ENCODE measurements around the gene RASSF1.

The RASSF1 gene

DNA sequence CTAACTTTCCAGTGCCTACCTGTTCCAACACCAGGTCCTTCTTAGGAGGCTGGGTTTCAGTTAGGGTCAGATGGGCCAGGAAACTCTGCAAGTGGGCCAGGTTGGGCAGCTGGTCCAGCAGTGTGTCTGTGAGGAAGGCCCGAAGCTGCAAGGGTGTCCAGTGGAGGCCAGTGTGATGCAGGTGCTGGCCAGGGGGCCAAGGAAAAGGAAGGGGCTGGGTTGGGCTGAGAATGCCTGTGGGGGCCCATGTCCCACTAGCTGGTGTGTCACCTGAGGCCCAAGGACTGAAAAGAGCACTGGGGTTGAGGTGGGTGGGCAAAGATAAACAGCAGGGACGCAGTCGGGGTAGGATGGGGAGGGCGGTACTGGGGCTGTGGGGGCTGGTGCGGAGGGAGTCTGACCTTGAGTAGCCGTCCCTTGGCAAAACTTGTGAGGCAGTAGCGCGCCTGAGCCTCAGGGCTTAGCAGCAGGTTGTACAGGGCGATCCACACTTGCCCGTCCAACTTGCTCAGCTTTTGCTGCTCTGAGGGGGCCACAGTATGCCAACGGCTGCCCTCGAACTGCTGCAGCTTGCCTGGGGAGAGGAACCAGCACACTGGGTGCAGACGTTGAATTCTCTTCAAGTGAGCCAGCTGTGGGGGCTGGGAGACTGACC is 1.5 kb upstream of the RASSF1 start:
- no peak for FAIRE-seq

DNA sequence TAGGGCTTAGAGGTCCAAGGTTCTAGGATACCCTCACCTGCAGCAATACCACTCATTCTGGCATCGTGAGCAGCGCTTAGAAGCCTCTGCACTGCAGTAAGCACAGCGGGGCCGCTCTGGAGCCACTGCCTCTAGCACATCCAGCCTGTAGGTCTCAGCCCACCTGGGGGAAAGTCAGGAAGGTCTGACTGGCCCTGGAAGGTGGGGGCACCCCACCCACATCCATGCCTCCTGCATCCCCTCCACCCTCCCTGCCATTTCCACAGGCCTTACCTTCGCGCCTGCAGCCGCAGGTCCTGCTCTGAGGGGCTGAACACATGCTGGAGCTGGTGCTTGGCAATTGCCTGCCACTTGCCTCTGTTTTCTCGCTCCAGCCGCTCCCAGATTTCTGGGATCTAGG is 901 bp upstream of the RASSF1 start:
- FAIRE-seq: no peak

DNA sequence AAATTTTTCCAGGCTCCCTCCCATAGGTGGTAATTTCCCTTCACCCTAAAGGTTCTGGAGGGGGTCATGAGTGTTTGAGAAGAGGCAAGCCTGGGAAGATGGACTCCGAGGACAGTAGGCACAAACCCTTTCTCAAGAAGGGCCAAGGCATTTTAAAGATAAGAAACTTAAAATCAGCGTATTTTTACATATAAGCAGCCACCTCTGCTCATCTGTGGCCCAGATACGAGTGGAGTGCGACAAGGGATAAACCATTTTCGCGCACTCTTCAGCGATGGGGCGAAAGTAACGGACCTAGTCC is 539 bp downstream of the RASSF1 start:
- no peak for FAIRE-seq

DNA sequence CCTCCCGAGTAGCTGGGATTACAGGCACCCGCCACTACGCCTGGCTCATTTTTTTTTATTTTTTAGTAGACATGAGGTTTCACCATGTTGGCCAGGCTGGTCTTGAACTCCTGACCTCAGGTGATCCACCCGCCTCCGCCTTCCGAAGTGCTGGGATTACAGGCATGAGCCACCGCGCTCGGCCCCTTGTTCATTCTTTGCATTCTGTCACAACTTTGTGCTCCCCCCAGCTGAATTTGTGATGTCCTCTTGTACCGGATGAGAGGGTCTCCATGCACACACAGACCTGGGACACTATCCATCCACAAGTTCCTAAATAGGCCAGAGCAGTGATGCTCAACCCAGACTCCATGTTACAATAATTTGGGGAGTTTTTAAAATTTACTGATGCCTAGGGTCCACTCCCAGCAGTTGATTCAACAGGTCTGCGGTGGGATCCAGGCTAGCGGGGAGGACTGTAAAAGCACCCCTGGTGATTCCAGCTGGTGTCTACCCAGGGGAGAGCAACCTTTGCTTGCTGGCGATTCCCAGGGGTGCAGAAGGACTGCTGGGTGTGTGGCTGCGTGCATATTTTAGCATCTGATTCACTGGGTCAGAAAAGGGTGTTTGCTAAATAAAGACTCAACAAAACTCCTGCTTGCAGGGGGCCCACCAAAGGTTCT is 1.0 kb downstream of the RASSF1 start:
- FAIRE-seq: no peak

DNA sequence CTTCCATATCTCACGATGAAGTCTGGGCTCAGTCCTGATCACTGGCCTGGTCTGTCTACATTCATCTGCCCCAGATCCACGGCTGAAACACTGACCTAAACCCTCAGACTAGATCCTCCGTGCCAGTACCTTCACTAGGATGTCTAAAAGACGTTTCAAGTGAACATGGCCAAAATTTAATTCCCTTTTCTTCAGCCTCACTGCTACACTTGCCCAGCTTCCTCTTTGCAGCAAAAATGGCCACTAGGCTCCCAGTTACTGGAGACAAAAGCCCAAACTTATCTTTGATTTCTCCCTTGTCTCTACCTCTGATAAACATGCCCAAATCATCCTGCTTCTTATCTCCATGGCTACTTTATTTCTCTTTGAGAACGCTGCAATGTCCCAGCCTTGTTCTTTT is 1.7 kb downstream of the RASSF1 start:
- FAIRE-seq: no peak

DNA sequence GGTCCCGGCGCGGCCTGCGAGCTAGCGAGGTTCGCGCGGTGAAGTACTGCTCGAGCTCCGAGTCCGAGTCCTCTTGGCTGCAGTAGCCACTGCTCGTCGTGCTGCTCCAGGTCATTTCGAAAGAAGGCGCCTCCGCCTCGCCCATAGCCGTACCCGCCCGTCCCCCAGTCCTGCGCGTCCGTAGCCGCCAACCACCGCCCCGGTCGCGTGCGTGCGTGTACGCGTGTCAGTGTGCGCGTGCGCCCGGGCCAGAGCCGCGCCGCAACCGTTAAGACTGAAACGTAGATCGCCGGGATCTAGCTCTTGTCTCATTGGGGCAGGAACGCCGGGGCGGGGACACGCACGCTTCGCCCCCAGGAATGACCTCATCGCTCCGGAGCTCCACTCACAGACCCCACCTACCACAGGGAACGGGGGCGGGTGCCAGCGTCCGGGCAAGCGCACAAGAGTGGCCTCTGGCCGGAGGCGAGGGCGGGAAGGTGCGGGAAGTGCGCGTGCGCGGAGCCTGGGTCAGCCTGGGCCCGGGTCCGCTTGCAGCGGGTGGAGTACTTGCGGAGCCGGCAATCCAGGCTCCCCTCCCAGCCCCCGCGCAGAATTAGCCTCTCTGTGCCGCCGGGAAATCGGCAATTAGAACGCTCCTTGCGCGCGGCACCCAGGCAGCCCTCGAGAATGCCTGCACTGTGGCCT is 3.3 kb downstream of the RASSF1 start:
- FAIRE-seq: peak; percentile 97

DNA sequence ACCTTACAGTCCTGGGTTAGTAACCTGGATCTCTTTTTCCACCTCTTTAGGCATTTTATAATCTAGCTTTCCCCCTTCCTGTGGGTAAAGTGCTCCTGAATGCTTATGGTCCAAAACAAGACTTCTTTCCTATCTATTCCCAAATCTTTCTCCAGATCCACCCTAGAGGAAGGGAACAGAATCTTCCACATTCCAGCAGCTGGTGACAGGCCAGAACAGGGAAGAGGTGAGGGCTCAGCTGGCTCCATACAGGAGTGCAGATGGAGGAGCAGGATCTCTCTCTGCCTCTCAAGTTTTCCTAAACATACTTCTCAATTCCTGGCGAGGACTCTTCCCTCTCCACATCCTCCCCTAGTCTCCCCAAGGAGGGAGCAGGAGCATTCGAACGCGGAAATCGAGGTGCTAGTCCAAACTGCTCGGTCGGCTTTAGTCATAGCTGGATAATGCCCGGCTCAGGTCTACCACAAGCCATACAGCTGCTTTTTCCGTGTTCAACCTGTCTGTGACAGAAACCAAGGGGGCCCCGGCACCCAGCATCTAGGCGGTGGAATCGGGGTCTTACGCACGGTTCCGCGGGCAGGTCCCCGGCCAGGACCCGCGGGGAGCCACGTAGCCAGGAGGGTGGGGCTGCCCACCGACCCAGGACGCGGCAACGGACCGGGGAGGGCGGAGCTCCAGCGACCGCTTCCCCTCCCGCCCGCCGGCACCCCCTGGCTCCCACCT is 4.0 kb downstream of the RASSF1 start:
- FAIRE-seq: no peak

DNA sequence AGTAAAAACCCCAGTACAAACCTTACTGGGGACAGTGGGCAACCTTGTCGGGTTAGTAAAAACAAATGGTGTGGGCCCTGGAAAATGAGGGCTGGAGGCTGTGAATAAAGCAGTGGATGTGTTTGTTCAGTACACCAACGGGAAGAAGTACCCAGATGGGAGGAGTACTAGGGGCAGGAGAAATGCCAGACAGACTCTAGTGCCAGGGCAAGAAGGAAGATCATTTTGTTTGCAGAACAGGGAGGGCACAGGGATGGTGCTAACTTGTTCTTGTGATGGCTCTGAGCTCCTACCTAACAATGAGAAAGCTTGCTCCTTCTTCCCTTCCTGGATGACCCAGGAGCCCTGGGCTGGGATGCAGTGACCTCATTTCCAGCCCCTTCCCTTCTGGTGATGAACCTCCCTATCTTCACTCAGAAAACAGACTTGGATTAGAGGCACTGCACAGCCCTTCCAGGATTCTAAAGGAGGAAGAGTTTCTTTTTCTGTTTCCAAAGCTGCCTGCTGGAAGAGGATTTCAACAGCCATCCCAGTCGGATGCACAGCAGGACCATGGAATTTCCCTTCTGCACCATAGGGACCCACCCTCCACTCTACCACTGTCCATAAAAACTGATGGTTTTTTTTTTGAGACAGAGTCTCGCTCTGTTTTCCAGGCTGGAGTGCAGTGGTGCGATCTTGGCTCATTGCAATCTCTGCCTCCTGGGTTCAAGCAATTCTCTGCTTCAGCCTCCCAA is 6.1 kb downstream of the RASSF1 start:
- FAIRE-seq: no peak

DNA sequence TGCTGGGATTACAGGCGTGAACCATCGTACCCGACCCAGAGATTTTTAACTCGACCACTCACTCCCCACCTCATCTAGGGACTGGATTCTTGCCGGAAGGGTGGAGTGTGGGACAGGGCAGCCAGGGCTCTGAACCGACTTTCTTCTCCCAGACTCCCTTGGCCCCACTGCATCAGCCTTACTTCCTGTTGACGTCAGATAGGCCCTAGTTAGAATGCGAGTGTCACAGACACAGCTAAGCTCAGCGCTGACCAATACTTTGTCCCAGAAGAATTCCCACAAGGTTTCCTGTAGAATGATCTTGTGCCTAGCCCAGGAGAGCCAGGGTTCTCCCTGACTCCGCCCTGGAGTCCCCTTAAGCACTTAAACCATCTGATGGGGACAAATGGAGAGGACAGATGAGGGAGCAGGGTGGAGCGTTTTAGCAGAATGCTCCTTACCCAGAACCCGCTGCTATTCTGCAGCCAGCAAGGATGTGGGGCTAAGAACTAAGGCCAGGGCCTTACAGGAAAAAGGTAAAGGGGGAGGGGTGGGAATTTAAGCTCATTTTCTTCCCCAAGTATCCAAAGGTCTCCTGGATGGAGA is 6.8 kb downstream of the RASSF1 start:
- FAIRE-seq: no peak

DNA sequence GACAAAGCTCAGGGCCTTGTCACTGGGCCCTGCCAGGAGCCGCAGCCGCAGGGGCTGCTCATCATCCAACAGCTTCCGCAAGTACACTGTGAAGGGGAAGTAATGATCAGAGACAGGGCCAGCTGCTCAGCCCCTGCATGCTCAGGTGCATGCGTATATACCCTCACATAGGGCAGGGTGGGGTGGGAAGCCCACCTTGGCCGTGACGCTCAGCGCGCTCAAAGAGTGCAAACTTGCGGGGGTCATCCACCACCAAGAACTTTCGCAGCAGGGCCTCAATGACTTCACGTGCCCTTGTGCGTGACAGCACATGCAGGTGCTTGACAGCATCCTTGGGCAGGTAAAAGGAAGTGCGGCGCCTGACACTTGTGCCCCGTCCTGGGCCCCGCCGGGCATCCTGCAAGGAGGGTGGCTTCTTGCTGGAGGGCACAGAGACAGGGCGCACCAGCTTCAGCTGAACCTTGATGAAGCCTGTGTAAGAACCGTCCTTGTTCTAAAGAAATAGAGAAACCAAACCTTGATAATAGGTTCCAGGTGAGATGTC is 9.2 kb downstream of the RASSF1 start:
- no peak for FAIRE-seq

DNA sequence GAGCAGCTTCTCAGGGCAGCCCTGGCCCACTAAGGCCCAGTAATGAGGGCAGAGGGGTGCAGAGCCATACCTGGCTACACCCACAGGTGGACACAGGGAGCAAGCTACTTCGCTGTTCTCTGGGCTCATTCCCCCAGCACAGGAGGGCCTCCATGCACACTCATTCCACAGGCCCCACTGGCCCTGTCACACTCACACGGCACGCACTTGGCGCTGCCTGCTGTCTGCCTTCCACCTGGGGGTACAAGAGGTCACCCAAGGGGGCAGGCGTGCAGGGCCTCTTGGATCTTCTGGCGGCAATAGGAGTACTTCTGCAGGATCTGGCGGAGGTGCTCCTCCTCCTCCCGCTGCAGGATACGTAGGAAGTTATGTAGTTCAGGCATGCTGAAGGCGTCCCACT is 10.3 kb downstream of the RASSF1 start:
- no peak for FAIRE-seq

DNA sequence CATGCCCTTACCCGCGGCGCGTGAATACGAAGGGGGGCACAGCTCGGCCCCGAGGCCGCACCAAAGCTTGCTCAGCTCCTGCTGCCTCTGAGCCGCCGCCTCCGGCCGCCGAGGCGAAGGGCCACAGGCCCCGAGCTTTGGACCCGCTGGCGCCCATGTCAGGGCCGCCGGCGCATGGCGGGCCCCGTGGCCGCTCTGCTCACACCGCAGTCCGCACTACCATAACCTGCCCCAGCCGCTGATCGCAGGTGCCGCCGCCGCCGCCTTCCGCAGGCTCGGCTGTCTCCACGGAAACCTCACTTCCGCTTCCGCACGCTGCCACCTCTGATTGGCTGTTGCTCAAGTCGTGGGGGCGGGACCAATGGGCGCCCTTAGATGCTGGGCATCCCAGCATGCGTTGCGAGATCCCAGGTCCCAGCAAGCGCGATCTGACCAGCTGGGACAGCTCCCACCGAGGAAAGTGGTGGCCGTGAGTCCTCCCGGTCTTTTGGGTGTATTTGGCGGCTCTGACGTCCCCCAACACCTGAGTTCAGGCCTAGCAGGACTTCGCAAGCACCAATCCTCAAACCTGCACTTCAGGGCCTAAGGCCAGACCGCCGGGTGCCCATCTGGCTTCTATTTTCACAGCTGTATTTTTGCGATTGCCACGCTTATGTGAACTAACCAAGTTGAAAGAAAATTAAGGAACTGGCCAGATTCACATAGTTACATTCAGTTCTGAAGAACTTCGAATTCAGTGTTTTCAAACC is 12.5 kb downstream of the RASSF1 start, which contains the start of gene TUSC2:
Gene TUSC2 (minus strand): TSS at position 281 of the 749 bp plus-strand sequence. CDS start 124 bp downstream, at position 157.
- FAIRE-seq: peak; percentile 93

DNA sequence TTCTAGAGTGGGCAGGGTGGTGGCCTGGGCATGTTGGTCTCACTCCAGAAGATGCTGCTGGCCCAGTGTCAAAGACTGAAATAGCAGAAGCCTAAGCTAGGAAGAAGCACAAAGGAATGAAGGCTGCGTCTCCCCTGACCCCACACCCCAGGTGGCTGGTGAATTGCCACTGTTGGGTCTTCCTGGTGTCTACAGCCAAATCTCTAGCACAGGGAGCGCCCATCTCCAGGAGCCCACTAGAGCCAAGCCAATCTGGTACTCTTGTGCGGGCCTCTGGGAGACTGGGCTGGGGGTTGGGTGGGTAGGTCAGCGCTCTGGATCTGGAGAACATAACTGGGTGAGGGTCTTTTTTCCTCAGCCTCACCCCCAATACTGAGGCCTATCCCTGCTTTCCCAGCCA is 13.5 kb downstream of the RASSF1 start:
- FAIRE-seq: no peak

DNA sequence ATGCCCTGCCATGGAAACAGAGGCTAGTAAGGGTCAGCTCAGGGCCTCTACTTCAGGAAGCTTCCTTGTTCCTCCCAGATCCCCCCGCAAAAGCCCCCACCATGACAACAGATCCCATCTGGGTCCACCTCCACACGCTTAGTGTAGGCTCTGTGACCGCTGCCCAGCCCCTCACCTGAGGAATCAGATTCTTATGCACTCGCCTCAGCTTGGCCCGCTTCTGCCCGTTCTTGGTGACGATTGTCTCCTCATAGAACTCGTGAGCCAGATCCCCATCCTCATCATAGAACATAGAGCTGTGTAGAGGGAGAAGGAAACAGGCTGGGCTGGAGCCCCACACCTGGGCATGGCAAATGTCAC is 14.5 kb downstream of the RASSF1 start:
- no peak for FAIRE-seq

DNA sequence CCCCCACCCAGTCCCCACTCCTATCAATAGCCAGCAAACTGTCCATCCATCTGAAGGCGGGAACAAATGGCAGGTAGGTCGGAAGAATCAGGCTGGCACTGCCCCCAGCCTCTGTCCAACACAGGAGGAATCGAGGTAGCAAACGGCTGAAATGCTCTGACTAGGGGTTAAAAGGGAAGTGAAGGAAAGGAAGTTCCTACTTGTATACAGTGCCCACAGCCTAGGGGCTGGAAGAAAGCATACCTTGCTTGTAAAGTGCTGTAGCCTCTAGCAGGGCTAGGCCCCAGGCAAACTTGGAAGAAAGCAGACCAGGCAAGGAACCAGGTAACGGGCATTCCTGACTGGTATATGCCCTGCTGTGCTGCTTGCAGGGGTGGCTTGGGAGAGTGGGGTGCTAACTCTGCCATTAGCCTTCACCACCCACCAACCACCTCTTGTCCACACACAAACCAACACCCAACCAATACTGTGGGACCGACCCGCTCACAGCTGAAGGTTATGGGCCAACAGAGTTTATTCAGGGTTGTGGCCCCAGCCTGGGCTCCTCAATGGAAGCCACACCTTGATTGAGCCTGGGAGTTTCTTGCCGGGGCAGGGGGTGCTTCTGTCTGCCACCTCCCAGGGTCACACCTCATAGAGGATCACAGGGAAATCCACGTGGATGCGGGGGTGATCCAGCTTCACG is 15.0 kb downstream of the RASSF1 start:
- no peak for FAIRE-seq

DNA sequence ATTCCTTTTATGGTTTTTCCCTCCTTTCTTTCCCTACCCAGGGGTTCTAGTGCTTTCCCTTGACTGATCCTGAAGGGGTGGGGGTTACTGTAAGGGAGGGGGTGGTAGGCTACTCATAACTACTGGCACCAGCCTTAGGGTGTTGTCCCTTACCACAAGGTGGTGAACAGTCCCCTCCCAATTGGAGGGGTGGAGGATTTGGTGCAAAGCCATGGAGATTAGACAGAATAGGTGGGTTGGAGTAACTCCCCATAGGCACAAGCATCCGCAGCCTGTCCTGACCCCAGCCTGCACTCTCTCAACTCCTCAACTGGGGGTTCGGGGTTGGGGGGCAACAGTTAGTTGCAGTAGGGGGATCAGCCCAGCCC is 15.5 kb downstream of the RASSF1 start:
- no peak for FAIRE-seq

DNA sequence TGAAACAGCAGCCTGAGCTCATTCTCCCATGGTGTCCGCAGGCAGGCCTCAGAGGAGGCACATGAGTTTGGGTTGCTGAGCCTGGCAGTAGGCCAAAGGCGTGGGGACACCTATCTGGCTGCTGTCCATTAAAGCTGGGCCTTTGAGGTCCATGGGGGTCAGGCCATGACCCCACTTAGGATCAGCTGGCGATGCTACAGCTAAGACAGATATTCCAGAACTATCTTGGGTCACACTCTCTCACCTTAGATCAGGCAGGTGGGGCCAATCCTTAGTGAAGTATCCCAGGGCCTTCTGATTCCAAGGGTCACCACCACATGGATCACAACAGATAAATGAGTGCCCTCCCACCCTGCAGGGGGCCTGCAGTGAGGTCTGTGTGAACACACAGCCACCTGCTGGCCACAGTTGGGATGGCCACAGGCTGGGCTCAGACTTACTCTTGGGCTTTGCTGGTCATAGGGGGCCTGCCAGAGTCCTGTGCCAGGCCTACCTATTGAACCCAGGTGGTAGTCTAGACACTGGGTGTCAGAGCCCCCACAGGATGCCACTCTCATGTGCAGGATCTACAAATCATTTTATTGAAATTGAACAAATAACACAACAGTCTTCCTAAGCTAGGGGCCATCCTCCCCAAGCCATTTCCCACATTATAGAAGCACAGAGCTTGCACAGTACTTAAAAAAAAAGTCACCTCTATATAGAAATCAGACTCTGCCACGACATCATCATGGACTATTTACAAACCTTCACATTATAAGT is 16.1 kb downstream of the RASSF1 start:
- FAIRE-seq: no peak

DNA sequence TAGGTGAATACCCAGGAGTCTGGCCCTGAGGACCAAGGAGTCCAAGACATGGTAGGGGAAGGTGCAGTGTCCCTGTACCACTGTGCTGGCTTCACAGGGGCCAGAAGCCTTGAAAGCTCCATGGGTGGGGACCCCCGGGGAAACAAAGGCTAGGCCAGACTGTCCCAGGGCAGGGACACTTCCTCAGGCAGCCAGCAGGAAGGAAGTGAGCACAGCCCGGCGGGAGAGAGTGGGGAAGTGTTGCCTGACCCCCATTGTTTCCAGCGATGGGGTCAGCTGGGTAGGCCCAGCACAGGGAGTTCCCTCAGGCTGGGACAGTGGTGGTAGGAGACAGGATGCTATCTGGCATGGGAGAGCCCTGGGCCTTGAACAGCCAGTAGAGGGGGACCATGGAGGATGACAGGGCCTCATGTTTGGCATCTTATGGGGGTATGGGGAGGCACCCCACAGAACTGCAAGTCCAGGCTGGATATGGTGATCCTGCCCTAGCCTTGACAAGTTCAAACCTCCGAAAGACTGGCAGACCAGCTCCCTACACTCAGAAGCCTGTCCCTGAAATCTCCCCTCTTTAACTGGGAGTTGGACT is 16.9 kb downstream of the RASSF1 start:
- no peak for FAIRE-seq

DNA sequence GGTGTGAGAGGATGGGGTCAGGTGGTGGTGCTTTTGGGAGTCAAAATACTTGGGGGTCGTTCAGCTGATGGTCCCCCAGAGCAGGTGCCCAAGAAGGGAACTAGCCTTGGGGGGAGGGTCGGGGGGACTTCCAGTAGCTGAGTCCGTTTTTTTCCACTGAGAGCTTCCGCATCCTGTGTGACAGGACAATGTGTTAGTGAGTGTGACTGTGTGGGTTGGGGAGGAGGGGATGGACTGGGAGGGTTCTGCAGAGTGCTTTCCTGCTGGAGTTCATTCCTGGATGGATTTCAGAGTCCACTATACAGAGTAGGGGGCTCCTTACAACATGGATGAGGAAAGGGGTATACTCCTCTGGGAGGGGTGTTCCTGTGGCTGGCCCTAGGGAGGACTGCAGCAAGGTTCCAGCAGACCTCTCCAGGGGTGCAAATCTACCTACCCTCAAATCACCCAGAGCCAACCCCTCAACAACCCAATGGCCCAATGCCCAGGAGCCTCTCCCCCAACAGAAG is 17.5 kb downstream of the RASSF1 start:
- FAIRE-seq: no peak

Measured in A204.1 (cell line).